Activated T-cell treated with anti-CD3 and anti-CD28 coated beads, Interleukin-2, amount 50 U/mL, for 24 hours (primary cell): ENCODE data around the gene BMP6.

Experiments
- DNase-seq: peaks from one replicate; pipeline ENCODE4 v3.0.0-alpha.2; 2020
- H3K27ac Mint-ChIP-seq: 2 replicates; pipeline ENCODE4 v1.8.0; 2020; ENCODE audit warnings: mild to moderate bottlenecking, mixed read lengths
- H3K27me3 Mint-ChIP-seq: 2 replicates; pipeline ENCODE4 v1.8.0; 2020; ENCODE audit warnings: mixed read lengths
- H3K36me3 Mint-ChIP-seq: 2 replicates; pipeline ENCODE4 v1.8.0; 2020; ENCODE audit warnings: low read depth, mixed read lengths
- H3K4me1 Mint-ChIP-seq: 2 replicates; pipeline ENCODE4 v1.8.0; 2020; ENCODE audit warnings: low read depth, mixed read lengths
- H3K4me3 Mint-ChIP-seq: 2 replicates; pipeline ENCODE4 v1.8.0; 2020; ENCODE audit warnings: mild to moderate bottlenecking, moderate library complexity, mixed read lengths
- H3K9me3 Mint-ChIP-seq: 2 replicates; pipeline ENCODE4 v1.8.0; 2020; ENCODE audit warnings: mixed read lengths

BMP6 gene

GRCh38 chr6:7909323-7910276 lies 183.7 kb downstream of the BMP6 start:
- Mint-ChIP-seq H3K27me3 (peaks cover 2% of the 10 kb centered on the region), H3K9me3 (no peaks in the 10 kb centered on the region), H3K4me3 (peak overlapping the region; percentile 91), H3K27ac (peak overlapping the region; percentile 89), H3K36me3 (peaks cover 38% of the 10 kb centered on the region), H3K4me1 (peaks cover 30% of the 10 kb centered on the region)
- peak; percentile 74 for DNase-seq

GRCh38 chr6:7910298-7910653 lies 184.4 kb downstream of the BMP6 start:
- Mint-ChIP-seq H3K9me3 (no peaks in the 10 kb centered on the region), H3K4me3 (peak overlapping the region; percentile 18), H3K36me3 (peaks cover 32% of the 10 kb centered on the region), H3K27me3 (peaks cover 2% of the 10 kb centered on the region), H3K4me1 (peaks cover 30% of the 10 kb centered on the region), H3K27ac (no peak overlapping the region)
- DNase-seq: no peak

- no peaks in the 10 kb centered on the region for H3K9me3 Mint-ChIP-seq
- H3K27ac Mint-ChIP-seq: peak within 1 kb of the TSS; percentile 89
- H3K27me3 Mint-ChIP-seq: peaks cover 2% of the 10 kb centered on the region
- peaks cover 29% of the 10 kb centered on the region for H3K36me3 Mint-ChIP-seq
- H3K4me3 Mint-ChIP-seq: peak within 1 kb of the TSS; percentile 91
- peaks cover 30% of the 10 kb centered on the region for H3K4me1 Mint-ChIP-seq
- peak; percentile 86 for DNase-seq
Observed at GRCh38 chr6:7910654-7911344, 184.9 kb downstream of the BMP6 start, which contains the start of gene TXNDC5. Gene TXNDC5, minus strand, starts transcription at chr6:7910788. Its CDS starts 12 bp downstream, at chr6:7910776.

GRCh38 chr6:7911345-7911725 lies 185.4 kb downstream of the BMP6 start:
- Mint-ChIP-seq H3K27ac (peak overlapping the region; percentile 77), H3K27me3 (peaks cover 2% of the 10 kb centered on the region)

GRCh38 chr6:7912024-7912423 lies 186.1 kb downstream of the BMP6 start:
- Mint-ChIP-seq H3K4me3 (no peak overlapping the region), H3K4me1 (peaks cover 25% of the 10 kb centered on the region), H3K36me3 (peaks cover 23% of the 10 kb centered on the region), H3K27me3 (peaks cover 2% of the 10 kb centered on the region), H3K27ac (no peak overlapping the region), H3K9me3 (no peaks in the 10 kb centered on the region)
- no peak for DNase-seq

More at GRCh38 chr6:7911345-7911725, 185.4 kb downstream of the BMP6 start:
- Mint-ChIP-seq H3K4me1 (peaks cover 30% of the 10 kb centered on the region), H3K36me3 (peaks cover 29% of the 10 kb centered on the region), H3K9me3 (no peaks in the 10 kb centered on the region), H3K4me3 (no peak overlapping the region)
- DNase-seq: no peak

GRCh38 chr6:7912736-7913517 lies 187.0 kb downstream of the BMP6 start:
- no peak for DNase-seq
- peaks cover 5% of the 10 kb centered on the region for H3K27me3 Mint-ChIP-seq
- no peak overlapping the region for H3K27ac Mint-ChIP-seq
- peaks cover 14% of the 10 kb centered on the region for H3K36me3 Mint-ChIP-seq
- H3K4me3 Mint-ChIP-seq: no peak overlapping the region
- H3K9me3 Mint-ChIP-seq: no peaks in the 10 kb centered on the region
- peaks cover 17% of the 10 kb centered on the region for H3K4me1 Mint-ChIP-seq

- H3K9me3 Mint-ChIP-seq: no peaks in the 10 kb centered on the region
- no peak overlapping the region for H3K4me3 Mint-ChIP-seq
- H3K27ac Mint-ChIP-seq: no peak overlapping the region
- DNase-seq: no peak
- peaks cover 8% of the 10 kb centered on the region for H3K4me1 Mint-ChIP-seq
- peaks cover 4% of the 10 kb centered on the region for H3K36me3 Mint-ChIP-seq
- H3K27me3 Mint-ChIP-seq: peaks cover 10% of the 10 kb centered on the region
Observed at GRCh38 chr6:7914311-7914710, 188.4 kb downstream of the BMP6 start.

GRCh38 chr6:7914991-7915789 lies 189.3 kb downstream of the BMP6 start:
- H3K27ac Mint-ChIP-seq: no peak overlapping the region
- H3K27me3 Mint-ChIP-seq: peaks cover 10% of the 10 kb centered on the region
- no peaks in the 10 kb centered on the region for H3K36me3 Mint-ChIP-seq
- no peak overlapping the region for H3K4me3 Mint-ChIP-seq
- H3K4me1 Mint-ChIP-seq: peaks cover 6% of the 10 kb centered on the region
- no peaks in the 10 kb centered on the region for H3K9me3 Mint-ChIP-seq
- no peak for DNase-seq

GRCh38 chr6:7916959-7917358 lies 191.1 kb downstream of the BMP6 start:
- DNase-seq: no peak
- no peaks in the 10 kb centered on the region for H3K4me1 Mint-ChIP-seq
- H3K4me3 Mint-ChIP-seq: no peak overlapping the region
- no peaks in the 10 kb centered on the region for H3K36me3 Mint-ChIP-seq
- H3K27ac Mint-ChIP-seq: no peak overlapping the region
- H3K27me3 Mint-ChIP-seq: peaks cover 8% of the 10 kb centered on the region
- no peaks in the 10 kb centered on the region for H3K9me3 Mint-ChIP-seq

GRCh38 chr6:7917729-7918128 lies 191.8 kb downstream of the BMP6 start:
- Mint-ChIP-seq H3K4me3 (no peak overlapping the region), H3K36me3 (no peaks in the 10 kb centered on the region), H3K27me3 (peaks cover 8% of the 10 kb centered on the region), H3K9me3 (no peaks in the 10 kb centered on the region), H3K4me1 (no peaks in the 10 kb centered on the region), H3K27ac (no peak overlapping the region)
- DNase-seq: no peak

- H3K9me3 Mint-ChIP-seq: no peaks in the 10 kb centered on the region
- no peaks in the 10 kb centered on the region for H3K36me3 Mint-ChIP-seq
- no peak overlapping the region for H3K4me3 Mint-ChIP-seq
- no peaks in the 10 kb centered on the region for H3K4me1 Mint-ChIP-seq
- H3K27ac Mint-ChIP-seq: no peak overlapping the region
- no peak for DNase-seq
- peaks cover 8% of the 10 kb centered on the region for H3K27me3 Mint-ChIP-seq
Observed at GRCh38 chr6:7918403-7918802, 192.5 kb downstream of the BMP6 start.

GRCh38 chr6:7919871-7920270 lies 194.0 kb downstream of the BMP6 start:
- peak; percentile 49 for DNase-seq
- no peaks in the 10 kb centered on the region for H3K4me1 Mint-ChIP-seq

GRCh38 chr6:7920425-7920824 lies 194.5 kb downstream of the BMP6 start:
- no peak for DNase-seq
- no peak overlapping the region for H3K27ac Mint-ChIP-seq
- H3K36me3 Mint-ChIP-seq: no peaks in the 10 kb centered on the region
- H3K4me1 Mint-ChIP-seq: no peaks in the 10 kb centered on the region
- no peak overlapping the region for H3K4me3 Mint-ChIP-seq
- peaks cover 19% of the 10 kb centered on the region for H3K27me3 Mint-ChIP-seq
- peaks cover 13% of the 10 kb centered on the region for H3K9me3 Mint-ChIP-seq

More at GRCh38 chr6:7919871-7920270, 194.0 kb downstream of the BMP6 start:
- Mint-ChIP-seq H3K9me3 (peaks cover 8% of the 10 kb centered on the region), H3K36me3 (no peaks in the 10 kb centered on the region), H3K27ac (no peak overlapping the region), H3K4me3 (no peak overlapping the region), H3K27me3 (peaks cover 18% of the 10 kb centered on the region)

GRCh38 chr6:7921046-7921445 lies 195.1 kb downstream of the BMP6 start:
- Mint-ChIP-seq H3K27me3 (peaks cover 21% of the 10 kb centered on the region), H3K4me3 (no peak overlapping the region), H3K27ac (no peak overlapping the region), H3K36me3 (no peaks in the 10 kb centered on the region), H3K9me3 (peaks cover 15% of the 10 kb centered on the region), H3K4me1 (no peaks in the 10 kb centered on the region)
- no peak for DNase-seq
